GM12891 (cell line): ENCODE data around the gene TTN.

Experiments
- PAX5 ChIP-seq: IDR thresholded peaks from 2 replicates; pipeline ENCODE4 v1.6.1; 2011; ENCODE audit warnings: low read length, moderate library complexity, mild to moderate bottlenecking; ENCODE audit not compliant: insufficient read depth, severe bottlenecking
- POLR2A ChIP-seq: IDR thresholded peaks from 2 replicates; pipeline ENCODE4 v1.6.1; 2011; ENCODE audit warnings: low read depth, low read length, control low read depth
- SPI1 ChIP-seq: IDR thresholded peaks from 2 replicates; pipeline ENCODE4 v1.6.1; 2011; ENCODE audit warnings: low read depth, low read length, control low read depth

- TF ChIP-seq POLR2A = no peak
- no peak for TF ChIP-seq PAX5
- no peak for TF ChIP-seq SPI1
Measured at GRCh38 chr2:178767094-178768060, 39.8 kb downstream of the TTN start.
